Measurements from ENCODE around the gene FAM131A.
A peak's percentile ranks its signal among the peaks of the same experiment; 100 is the strongest.

The FAM131A gene

DNA sequence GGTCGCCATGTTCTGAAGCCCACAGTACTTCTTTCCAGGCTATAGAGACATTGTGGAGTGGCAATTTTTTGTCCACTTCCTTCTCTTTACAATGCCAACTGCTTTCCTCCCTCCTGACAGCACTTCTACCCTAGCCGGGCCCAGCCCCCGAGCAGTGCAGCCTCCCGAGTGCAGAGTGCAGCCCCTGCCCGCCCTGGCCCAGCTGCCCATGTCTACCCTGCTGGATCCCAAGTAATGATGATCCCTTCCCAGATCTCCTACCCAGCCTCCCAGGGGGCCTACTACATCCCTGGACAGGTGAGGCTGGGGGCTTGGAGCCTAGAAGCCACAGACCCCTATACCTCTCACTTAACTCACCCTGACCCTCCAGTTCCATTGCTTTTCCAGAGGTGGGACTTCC is 20.2 kb upstream of the FAM131A start:
- TF ChIP-seq ZFP30 (CRISPR knock-in tag; IDR thresholded peaks at IDR 0.05) (no peak), SNAI2 (CRISPR knock-in tag; IDR thresholded peaks at IDR 0.05) (no peak), ZNF8 (CRISPR knock-in tag; IDR thresholded peaks at IDR 0.05) (no peak), GLIS3 (CRISPR knock-in tag; IDR thresholded peaks at IDR 0.05) (no peak), ZFP3 (CRISPR knock-in tag; IDR thresholded peaks at IDR 0.05) (no peak), TCF4 (CRISPR knock-in tag; IDR thresholded peaks at IDR 0.05; ENCODE audit: borderline replicate concordance) (no peak), CSDC2 (CRISPR knock-in tag; IDR thresholded peaks at IDR 0.05) (no peak), ISL1 (CRISPR knock-in tag; IDR thresholded peaks at IDR 0.05) (no peak), ZNF565 (CRISPR knock-in tag; conservative IDR thresholded peaks at IDR 0.05; ENCODE audit: low read depth) (no peak)
- TF ChIP-seq, protein P1, sequence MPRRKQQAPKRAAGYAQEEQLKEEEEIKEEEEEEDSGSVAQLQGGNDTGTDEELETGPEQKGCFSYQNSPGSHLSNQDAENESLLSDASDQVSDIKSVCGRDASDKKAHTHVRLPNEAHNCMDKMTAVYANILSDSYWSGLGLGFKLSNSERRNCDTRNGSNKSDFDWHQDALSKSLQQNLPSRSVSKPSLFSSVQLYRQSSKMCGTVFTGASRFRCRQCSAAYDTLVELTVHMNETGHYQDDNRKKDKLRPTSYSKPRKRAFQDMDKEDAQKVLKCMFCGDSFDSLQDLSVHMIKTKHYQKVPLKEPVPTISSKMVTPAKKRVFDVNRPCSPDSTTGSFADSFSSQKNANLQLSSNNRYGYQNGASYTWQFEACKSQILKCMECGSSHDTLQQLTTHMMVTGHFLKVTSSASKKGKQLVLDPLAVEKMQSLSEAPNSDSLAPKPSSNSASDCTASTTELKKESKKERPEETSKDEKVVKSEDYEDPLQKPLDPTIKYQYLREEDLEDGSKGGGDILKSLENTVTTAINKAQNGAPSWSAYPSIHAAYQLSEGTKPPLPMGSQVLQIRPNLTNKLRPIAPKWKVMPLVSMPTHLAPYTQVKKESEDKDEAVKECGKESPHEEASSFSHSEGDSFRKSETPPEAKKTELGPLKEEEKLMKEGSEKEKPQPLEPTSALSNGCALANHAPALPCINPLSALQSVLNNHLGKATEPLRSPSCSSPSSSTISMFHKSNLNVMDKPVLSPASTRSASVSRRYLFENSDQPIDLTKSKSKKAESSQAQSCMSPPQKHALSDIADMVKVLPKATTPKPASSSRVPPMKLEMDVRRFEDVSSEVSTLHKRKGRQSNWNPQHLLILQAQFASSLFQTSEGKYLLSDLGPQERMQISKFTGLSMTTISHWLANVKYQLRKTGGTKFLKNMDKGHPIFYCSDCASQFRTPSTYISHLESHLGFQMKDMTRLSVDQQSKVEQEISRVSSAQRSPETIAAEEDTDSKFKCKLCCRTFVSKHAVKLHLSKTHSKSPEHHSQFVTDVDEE (CRISPR knock-in tag; IDR thresholded peaks at IDR 0.05): no peak
- TF ChIP-seq, protein P2, sequence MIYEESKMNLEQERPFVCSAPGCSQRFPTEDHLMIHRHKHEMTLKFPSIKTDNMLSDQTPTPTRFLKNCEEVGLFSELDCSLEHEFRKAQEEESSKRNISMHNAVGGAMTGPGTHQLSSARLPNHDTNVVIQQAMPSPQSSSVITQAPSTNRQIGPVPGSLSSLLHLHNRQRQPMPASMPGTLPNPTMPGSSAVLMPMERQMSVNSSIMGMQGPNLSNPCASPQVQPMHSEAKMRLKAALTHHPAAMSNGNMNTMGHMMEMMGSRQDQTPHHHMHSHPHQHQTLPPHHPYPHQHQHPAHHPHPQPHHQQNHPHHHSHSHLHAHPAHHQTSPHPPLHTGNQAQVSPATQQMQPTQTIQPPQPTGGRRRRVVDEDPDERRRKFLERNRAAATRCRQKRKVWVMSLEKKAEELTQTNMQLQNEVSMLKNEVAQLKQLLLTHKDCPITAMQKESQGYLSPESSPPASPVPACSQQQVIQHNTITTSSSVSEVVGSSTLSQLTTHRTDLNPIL (CRISPR knock-in tag; IDR thresholded peaks at IDR 0.05; ENCODE audit: low read depth): no peak
- no peak for ATAC-seq

GRCh38 chr3:184320104-184320445 is 17.3 kb upstream of the FAM131A start:
- TF ChIP-seq ARNTL (CRISPR knock-in tag; IDR thresholded peaks at IDR 0.05; ENCODE audit: borderline replicate concordance, low read depth) (no peak), ESRRG (CRISPR knock-in tag; IDR thresholded peaks at IDR 0.05) (no peak), GLIS3 (CRISPR knock-in tag; IDR thresholded peaks at IDR 0.05) (no peak), TCF4 (CRISPR knock-in tag; IDR thresholded peaks at IDR 0.05; ENCODE audit: borderline replicate concordance) (no peak), PPARA (CRISPR knock-in tag; IDR thresholded peaks at IDR 0.05; ENCODE audit: borderline replicate concordance) (no peak), CSDC2 (CRISPR knock-in tag; IDR thresholded peaks at IDR 0.05) (no peak), ZNF8 (CRISPR knock-in tag; IDR thresholded peaks at IDR 0.05) (no peak), ZNF565 (CRISPR knock-in tag; conservative IDR thresholded peaks at IDR 0.05; ENCODE audit: low read depth) (no peak), ZNF70 (CRISPR knock-in tag; IDR thresholded peaks at IDR 0.05) (no peak), PATZ1 (CRISPR knock-in tag; IDR thresholded peaks at IDR 0.05; ENCODE audit: borderline replicate concordance) (no peak), CSRNP3 (CRISPR knock-in tag; IDR thresholded peaks at IDR 0.05) (no peak), ISL1 (CRISPR knock-in tag; IDR thresholded peaks at IDR 0.05) (no peak), RARB (CRISPR knock-in tag; IDR thresholded peaks at IDR 0.05) (no peak), ZFP30 (CRISPR knock-in tag; IDR thresholded peaks at IDR 0.05) (no peak), TOX (CRISPR knock-in tag; IDR thresholded peaks at IDR 0.05; ENCODE audit: borderline replicate concordance) (no peak), ZC3H10 (CRISPR knock-in tag; IDR thresholded peaks at IDR 0.05) (no peak)
- TF ChIP-seq, protein P2 (CRISPR knock-in tag; IDR thresholded peaks at IDR 0.05; ENCODE audit: low read depth): no peak
- TF ChIP-seq, protein P3, sequence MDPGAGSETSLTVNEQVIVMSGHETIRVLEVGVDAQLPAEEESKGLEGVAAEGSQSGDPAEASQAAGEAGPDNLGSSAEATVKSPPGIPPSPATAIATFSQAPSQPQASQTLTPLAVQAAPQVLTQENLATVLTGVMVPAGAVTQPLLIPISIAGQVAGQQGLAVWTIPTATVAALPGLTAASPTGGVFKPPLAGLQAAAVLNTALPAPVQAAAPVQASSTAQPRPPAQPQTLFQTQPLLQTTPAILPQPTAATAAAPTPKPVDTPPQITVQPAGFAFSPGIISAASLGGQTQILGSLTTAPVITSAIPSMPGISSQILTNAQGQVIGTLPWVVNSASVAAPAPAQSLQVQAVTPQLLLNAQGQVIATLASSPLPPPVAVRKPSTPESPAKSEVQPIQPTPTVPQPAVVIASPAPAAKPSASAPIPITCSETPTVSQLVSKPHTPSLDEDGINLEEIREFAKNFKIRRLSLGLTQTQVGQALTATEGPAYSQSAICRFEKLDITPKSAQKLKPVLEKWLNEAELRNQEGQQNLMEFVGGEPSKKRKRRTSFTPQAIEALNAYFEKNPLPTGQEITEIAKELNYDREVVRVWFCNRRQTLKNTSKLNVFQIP (CRISPR knock-in tag; IDR thresholded peaks at IDR 0.05; ENCODE audit: borderline replicate concordance, low read depth): no peak
- ATAC-seq: peak; percentile 90

Measured in SK-N-SH treated with all-trans-retinoic acid at 6 μM for 48 hours (cell line).